RWPE1 (cell line): Measurements from ENCODE around the gene KRTAP17-1.

ENCODE experiments used
- CTCF ChIA-PET: fragments of 350-600 bp; sonication (Branson Sonifier 250); formaldehyde crosslinking; extraction: SDS; loops from one replicate; lab custom pipeline; 2021; lab: Yijun Ruan, JAX
- POLR2A ChIA-PET: fragments of 400-600 bp; formaldehyde crosslinking; extraction: SDS; loops from one replicate; lab custom pipeline; 2020; ENCODE audit warnings: antibody characterized with exemption; ENCODE audit not compliant: low non-redundant PET; lab: Yijun Ruan, JAX
- DNase-seq: peaks from one replicate; pipeline ENCODE4 v3.0.0; 2012; ENCODE audit warnings: low spot score
- H3K27ac ChIP-seq: fragments of 450-650 bp; 2 replicates; pipeline ENCODE4 v1.5.1; 2017
- CTCF ChIP-seq: fragments of 450-650 bp; conservative IDR thresholded peaks from 2 replicates; pipeline ENCODE4 v1.5.1; 2017; ENCODE audit warnings: low read depth, mild to moderate bottlenecking

Gene KRTAP17-1

GRCh38 chr17:41307647-41308046 lies 7.9 kb downstream of the KRTAP17-1 start:
- no peak for DNase-seq
- ChIA-PET CTCF (interaction anchor here (0.6 to 1.5 kb wide), 2 partner anchors 15 to 358 kb away, joined by 4 to 7 read pairs; no protein-coding TSS in a partner anchor), POLR2A (no interaction called here)
- TF ChIP-seq CTCF: no peak
- no peak overlapping the region for H3K27ac ChIP-seq

- no peak overlapping the region for H3K27ac ChIP-seq
- TF ChIP-seq CTCF: no peak
- POLR2A ChIA-PET: no interaction called here
- CTCF ChIA-PET: interaction anchor here (0.7 kb wide), 1 partner anchor 16 kb away, joined by 3 read pairs; no protein-coding TSS in a partner anchor
- DNase-seq: no peak
These were observed 11.4 kb downstream of the KRTAP17-1 start for GRCh38 chr17:41304091-41304490.

GRCh38 chr17:41302981-41303380 lies 12.5 kb downstream of the KRTAP17-1 start:
- ChIA-PET POLR2A (no interaction called here), CTCF (interaction anchor here (0.9 kb wide), 1 partner anchor 761 kb away, joined by 3 read pairs; no protein-coding TSS in a partner anchor)
- no peak for DNase-seq
- H3K27ac ChIP-seq: no peak overlapping the region
- no peak for TF ChIP-seq CTCF

GRCh38 chr17:41301916-41302901 lies 13.3 kb downstream of the KRTAP17-1 start, which contains the start of gene KRTAP29-1:
KRTAP29-1 (minus strand) TSS chr17:41302851; CDS start chr17:41302851, 0 bp downstream.
- no peak for TF ChIP-seq CTCF
- POLR2A ChIA-PET: no interaction called here
- DNase-seq: no peak
- CTCF ChIA-PET: interaction anchor here (0.9 to 1.0 kb wide), 2 partner anchors 20 to 760 kb away, joined by 3 to 4 read pairs; no protein-coding TSS in a partner anchor
- H3K27ac ChIP-seq: peak within 1 kb of the TSS; percentile 71

- ChIA-PET POLR2A (no interaction called here), CTCF (interaction anchor here (0.7 to 1.0 kb wide), 2 partner anchors 21 to 23 kb away, joined by 4 to 5 read pairs; no protein-coding TSS in a partner anchor)
- DNase-seq: peak; percentile 62
- H3K27ac ChIP-seq: peak overlapping the region; percentile 71
- no peak for TF ChIP-seq CTCF
These were observed 14.2 kb downstream of the KRTAP17-1 start for GRCh38 chr17:41301204-41301790.

GRCh38 chr17:41298458-41299135 lies 16.9 kb downstream of the KRTAP17-1 start:
- no peak for DNase-seq
- H3K27ac ChIP-seq: no peak overlapping the region
- POLR2A ChIA-PET: no interaction called here
- TF ChIP-seq CTCF: no peak
- CTCF ChIA-PET: no interaction called here
